ENCODE measurements around the gene CCDC102A.

The CCDC102A gene

GRCh38 chr16:57486858-57487834, 49.2 kb downstream of the CCDC102A start:
- H3K27ac ChIP-seq: no peak overlapping the region
- TF ChIP-seq CTCF (conservative IDR thresholded peaks at IDR 0.05) (no peak), ZFX (IDR thresholded peaks at IDR 0.05) (no peak)

- no peak for TF ChIP-seq ZFX (IDR thresholded peaks at IDR 0.05)
- TF ChIP-seq CTCF (conservative IDR thresholded peaks at IDR 0.05): no peak
Measured at GRCh38 chr16:57485916-57486857, 50.2 kb downstream of the CCDC102A start, which contains the start of gene DOK4. Gene DOK4, minus strand, starts transcription at chr16:57486493. Its CDS starts 6,986 bp downstream, at chr16:57479507.

GRCh38 chr16:57485091-57485915, 51.1 kb downstream of the CCDC102A start:
- TF ChIP-seq ZFX (IDR thresholded peaks at IDR 0.05) (no peak), CTCF (conservative IDR thresholded peaks at IDR 0.05) (no peak)
- no peak overlapping the region for H3K27ac ChIP-seq

More at GRCh38 chr16:57485916-57486857, 50.2 kb downstream of the CCDC102A start, which contains the start of gene DOK4:
- peak within 1 kb of the TSS; percentile 30; the same call in 1 of the 2 replicates for H3K27ac ChIP-seq

GRCh38 chr16:57484515-57485005, 51.8 kb downstream of the CCDC102A start:
- TF ChIP-seq CTCF (conservative IDR thresholded peaks at IDR 0.05): no peak
- no peak for TF ChIP-seq ZFX (IDR thresholded peaks at IDR 0.05)
- H3K27ac ChIP-seq: no peak overlapping the region

GRCh38 chr16:57483725-57484514, 52.5 kb downstream of the CCDC102A start:
- no peak for TF ChIP-seq CTCF (conservative IDR thresholded peaks at IDR 0.05)
- TF ChIP-seq ZFX (IDR thresholded peaks at IDR 0.05): no peak
- H3K27ac ChIP-seq: no peak overlapping the region

Data from C4-2B (cell line).